Fibroblast of mammary gland (primary cell): ENCODE measurements around the gene RYR3.

ENCODE experiments used
- DNase-seq: peaks from one replicate; pipeline ENCODE4 v3.0.0-alpha.2; 2010; ENCODE audit warnings: low read depth
- H3K4me3 ChIP-seq: 2 replicates; pipeline ENCODE4 v1.5.1; 2011; ENCODE audit warnings: low read depth, mild to moderate bottlenecking, low read length, moderate library complexity; ENCODE audit not compliant: control insufficient read depth
- TF ChIP-seq, protein P1 (sequence below): conservative IDR thresholded peaks from 2 replicates; pipeline ENCODE4 v1.5.1; 2011; ENCODE audit warnings: low read depth, low read length, inconsistent platforms; ENCODE audit not compliant: control insufficient read depth, insufficient read depth

The RYR3 gene

DNA sequence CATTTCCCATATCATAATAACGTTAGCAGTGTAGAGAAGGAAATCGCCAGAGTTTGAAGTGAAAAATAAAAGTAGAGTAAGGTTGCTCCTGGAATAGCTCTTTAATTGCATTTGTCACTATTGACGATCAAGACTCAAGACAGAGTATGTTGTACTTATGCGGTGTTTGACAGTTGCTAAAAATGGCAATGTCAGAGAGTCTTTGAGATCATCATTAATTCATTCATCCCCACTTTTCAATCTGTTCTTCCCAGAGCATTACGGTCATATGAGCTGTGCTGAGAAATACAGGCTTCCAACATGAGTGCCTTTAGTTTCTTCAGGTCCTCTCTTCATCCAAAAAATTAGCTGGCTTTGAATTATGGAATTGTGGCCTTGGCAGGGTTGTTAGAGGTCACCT is 483.7 kb downstream of the RYR3 start:
- no peak for DNase-seq
- no peak overlapping the region for H3K4me3 ChIP-seq
- TF ChIP-seq, protein P1, sequence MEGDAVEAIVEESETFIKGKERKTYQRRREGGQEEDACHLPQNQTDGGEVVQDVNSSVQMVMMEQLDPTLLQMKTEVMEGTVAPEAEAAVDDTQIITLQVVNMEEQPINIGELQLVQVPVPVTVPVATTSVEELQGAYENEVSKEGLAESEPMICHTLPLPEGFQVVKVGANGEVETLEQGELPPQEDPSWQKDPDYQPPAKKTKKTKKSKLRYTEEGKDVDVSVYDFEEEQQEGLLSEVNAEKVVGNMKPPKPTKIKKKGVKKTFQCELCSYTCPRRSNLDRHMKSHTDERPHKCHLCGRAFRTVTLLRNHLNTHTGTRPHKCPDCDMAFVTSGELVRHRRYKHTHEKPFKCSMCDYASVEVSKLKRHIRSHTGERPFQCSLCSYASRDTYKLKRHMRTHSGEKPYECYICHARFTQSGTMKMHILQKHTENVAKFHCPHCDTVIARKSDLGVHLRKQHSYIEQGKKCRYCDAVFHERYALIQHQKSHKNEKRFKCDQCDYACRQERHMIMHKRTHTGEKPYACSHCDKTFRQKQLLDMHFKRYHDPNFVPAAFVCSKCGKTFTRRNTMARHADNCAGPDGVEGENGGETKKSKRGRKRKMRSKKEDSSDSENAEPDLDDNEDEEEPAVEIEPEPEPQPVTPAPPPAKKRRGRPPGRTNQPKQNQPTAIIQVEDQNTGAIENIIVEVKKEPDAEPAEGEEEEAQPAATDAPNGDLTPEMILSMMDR, result no peak

DNA sequence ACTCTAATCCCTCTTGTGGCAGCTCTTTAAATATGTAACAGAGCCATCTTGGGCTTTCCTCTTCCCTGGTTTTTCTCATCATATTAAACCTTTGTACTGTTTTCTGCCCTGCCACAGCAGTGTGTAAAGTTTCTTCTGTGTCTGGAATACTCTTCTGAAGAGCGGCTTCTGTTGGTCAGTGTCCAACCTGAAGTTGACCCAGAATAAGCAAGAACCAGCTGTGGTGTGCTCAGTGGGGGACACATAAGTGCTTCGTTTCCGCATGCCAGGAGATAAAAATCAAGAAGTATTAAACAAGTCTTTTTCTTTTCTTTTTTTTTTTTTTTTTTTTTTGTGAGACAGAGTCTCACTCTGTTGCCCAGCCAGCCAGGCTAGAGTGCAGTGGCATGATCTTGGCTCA is 484.3 kb downstream of the RYR3 start:
- no peak for DNase-seq
- TF ChIP-seq, protein P1, result no peak
- H3K4me3 ChIP-seq, result no peak overlapping the region

DNA sequence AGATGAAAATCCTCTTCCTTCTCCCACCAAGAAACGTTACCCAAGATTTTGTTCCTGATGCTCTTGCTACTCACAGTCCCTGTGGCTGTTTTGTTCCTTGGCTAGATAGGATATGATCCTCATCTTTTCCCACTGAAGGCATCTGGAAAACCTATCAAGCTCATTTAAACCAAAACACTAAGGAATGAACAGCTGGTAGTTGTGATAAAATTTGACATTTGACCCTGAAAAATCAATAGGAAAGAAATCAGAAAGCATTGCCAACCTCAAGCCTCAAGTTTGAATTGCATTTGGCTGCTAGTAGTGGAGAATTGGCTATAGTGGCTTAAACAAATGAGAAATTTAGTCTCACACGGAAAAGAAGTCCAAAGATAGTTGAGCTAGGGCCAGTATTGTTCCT is 486.9 kb downstream of the RYR3 start:
- TF ChIP-seq, protein P1, result no peak
- DNase-seq, result no peak
- H3K4me3 ChIP-seq, result no peak overlapping the region

DNA sequence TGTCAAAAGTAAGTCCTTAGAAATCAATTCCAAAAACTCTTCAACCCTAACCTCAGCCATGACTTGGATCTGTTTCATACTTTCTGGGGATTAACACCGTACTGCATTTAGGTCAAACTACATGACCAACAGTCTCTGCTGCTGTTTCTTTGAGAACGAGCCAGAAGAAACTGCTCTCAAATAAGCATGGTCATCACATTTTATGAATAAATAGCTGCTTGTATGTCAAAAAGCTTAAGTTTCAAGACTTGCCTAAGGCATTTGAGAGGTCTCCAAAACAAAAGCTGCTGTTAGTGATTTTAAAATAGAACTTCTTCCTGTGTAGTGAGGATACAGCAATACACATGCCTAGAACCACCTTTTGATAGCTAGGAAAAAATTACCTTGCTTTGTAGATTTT is 491.2 kb downstream of the RYR3 start:
- no peak overlapping the region for H3K4me3 ChIP-seq
- TF ChIP-seq, protein P1, result no peak
- DNase-seq, result no peak

DNA sequence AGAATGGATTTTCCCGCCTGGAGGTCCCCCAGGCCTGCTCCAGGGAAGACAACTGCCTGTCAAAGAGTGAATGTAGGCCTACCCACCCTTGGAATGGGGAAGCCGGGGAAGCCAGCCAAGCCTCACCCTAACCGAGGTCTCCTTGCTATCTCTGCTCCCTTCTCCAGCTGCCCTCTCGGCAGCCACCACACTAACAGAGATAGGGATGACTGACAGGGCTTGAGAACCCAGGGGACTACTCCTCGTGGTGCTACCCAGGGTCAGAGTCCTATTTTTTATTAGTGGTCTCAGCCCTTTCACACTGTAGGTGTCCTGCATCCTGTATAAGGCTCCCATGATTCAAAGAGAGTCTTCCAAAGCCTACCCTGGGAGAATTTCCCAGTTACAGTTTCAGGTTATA is 496.9 kb downstream of the RYR3 start:
- TF ChIP-seq, protein P1, result no peak
- DNase-seq, result no peak
- H3K4me3 ChIP-seq, result no peak overlapping the region

DNA sequence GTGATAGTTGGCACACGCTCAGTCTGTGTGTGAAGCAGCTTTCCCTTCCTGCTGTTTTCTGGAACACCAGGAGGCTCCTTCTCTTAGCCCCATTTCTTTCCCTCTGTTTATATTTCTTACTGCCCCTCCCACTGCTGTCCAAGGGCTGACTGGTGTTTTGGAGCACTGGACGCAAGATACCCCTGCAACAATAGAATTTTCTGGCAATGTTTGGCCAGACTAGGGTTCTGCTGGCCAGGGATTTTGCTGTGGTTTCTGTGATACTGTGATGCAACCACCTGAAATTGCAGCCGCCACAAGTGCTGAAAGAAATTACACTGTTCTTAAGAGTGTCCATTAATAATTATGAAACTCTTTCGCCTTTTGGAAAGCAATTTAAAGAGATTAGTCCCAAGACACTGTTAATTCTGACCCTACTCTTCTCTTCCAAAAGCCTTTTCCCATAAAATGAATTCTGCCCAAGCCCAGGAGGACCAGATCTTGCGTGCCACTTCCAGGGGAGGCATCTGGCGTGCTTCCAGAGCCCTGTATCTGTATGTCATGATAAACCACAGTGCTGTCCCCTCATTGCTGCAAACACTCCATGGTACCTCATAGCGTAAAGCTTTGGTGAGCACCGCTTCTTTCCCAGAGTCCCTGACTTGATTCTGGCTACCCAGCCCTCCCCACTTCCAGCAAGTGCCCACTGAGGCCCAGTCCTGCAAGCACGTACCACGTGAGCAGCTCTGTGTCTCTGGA is 498.1 kb downstream of the RYR3 start:
- no peak overlapping the region for H3K4me3 ChIP-seq
- no peak for DNase-seq
- TF ChIP-seq, protein P1, result no peak

DNA sequence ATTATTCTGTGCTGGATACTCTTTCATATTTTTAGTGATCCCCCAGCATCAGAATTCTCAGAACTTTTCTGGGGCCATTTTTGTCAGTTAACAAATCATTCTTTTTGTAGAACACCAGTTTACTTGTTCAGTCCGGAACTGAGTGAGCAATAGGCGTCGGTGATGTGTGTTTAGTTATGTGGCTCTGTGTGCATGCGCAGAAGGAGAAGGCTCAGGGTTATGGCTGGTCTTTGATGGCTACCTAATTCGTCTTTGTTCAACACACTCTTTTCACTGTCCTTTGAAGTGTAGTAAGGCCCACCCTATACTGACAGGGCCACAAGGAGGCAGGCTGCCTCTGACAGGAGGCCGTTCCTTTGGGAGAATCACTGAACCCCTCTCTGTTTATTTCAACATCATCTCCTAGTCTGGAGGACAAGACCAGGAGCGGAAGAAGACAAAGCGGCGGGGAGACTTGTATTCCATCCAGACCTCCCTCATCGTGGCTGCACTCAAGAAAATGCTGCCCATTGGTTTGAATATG is 499.4 kb downstream of the RYR3 start:
- no peak for DNase-seq
- TF ChIP-seq, protein P1, result no peak
- no peak overlapping the region for H3K4me3 ChIP-seq
